HT1080 (cell line): ENCODE data around the gene PRR13. TPM values are rescaled to one million over a fixed set of nuclear protein-coding genes. Genes with fewer than 3 reads are reported as not detected.
"Not testable (repeated sequence)": the region's sequence is repeated elsewhere in the genome, so short reads cannot be mapped to it uniquely, and the experiment has no call there.

ENCODE experiments used
- DNase-seq: peaks from one replicate; pipeline ENCODE4 v3.0.0-alpha.2; 2015; ENCODE audit warnings: low read depth
- polyA plus RNA-seq, 2 experiments: library from polyadenylated mRNA; depleted of rRNA; stranded (reverse); fragments of >200 nt; gene quantifications; 2 replicates each; pipeline ENCODE4 v1.2.3, GENCODE V29; 2015
- total RNA-seq: library from RNA; depleted of rRNA; stranded (reverse); fragments of >200 nt; shearing (Covaris generic); gene quantifications from 2 replicates; pipeline ENCODE4 v1.2.3, GENCODE V29; 2014; rRNA removed

The PRR13 gene
- 70.7 and 100 TPM in 2 replicates for total RNA-seq
- polyA plus RNA-seq (2015; cell fraction: cytosol; rRNA removed) = 89.7 and 99.4 TPM in 2 replicates
- 46.5 and 55.1 TPM in 2 replicates for polyA plus RNA-seq (2015; cell fraction: nucleus; rRNA removed)

- DNase-seq = peak; percentile 98
Measured at GRCh38 chr12:53441040-53441833, at the start of gene PRR13. Gene PRR13, plus strand, starts transcription at chr12:53441734. Its CDS starts 981 bp downstream, at chr12:53442715.

- DNase-seq = no peak
Measured at GRCh38 chr12:53399896-53400295, 41.6 kb upstream of the PRR13 start.

GRCh38 chr12:53402351-53402750, 39.2 kb upstream of the PRR13 start:
- not testable (repeated sequence) for DNase-seq

- no peak for DNase-seq
Measured at GRCh38 chr12:53402871-53403270, 38.7 kb upstream of the PRR13 start.

GRCh38 chr12:53410951-53411350, 30.6 kb upstream of the PRR13 start:
- DNase-seq = no peak

GRCh38 chr12:53413485-53414204, 27.9 kb upstream of the PRR13 start:
- no peak for DNase-seq

- DNase-seq = no peak
Measured at GRCh38 chr12:53414756-53415417, 26.6 kb upstream of the PRR13 start.

GRCh38 chr12:53415752-53416389, 25.7 kb upstream of the PRR13 start:
- DNase-seq = not testable (repeated sequence)

GRCh38 chr12:53417291-53417816, 24.2 kb upstream of the PRR13 start:
- DNase-seq = not testable (repeated sequence)

- no peak for DNase-seq
Measured at GRCh38 chr12:53418221-53418620, 23.3 kb upstream of the PRR13 start.

GRCh38 chr12:53419756-53420155, 21.8 kb upstream of the PRR13 start:
- DNase-seq = no peak

- not testable (repeated sequence) for DNase-seq
Measured at GRCh38 chr12:53422247-53422646, 19.3 kb upstream of the PRR13 start.

GRCh38 chr12:53423597-53423996, 17.9 kb upstream of the PRR13 start, which contains the start of gene AMHR2:
Gene AMHR2, plus strand, starts transcription at chr12:53423855. Its CDS starts 80 bp downstream, at chr12:53423935.
- no peak for DNase-seq

- DNase-seq = no peak
Measured at GRCh38 chr12:53424626-53425514, 16.7 kb upstream of the PRR13 start.

- no peak for DNase-seq
Measured at GRCh38 chr12:53425515-53426150, 15.9 kb upstream of the PRR13 start.

GRCh38 chr12:53427905-53428594, 13.5 kb upstream of the PRR13 start:
- DNase-seq = peak; percentile 98

- no peak for DNase-seq
Measured at GRCh38 chr12:53428741-53429140, 12.8 kb upstream of the PRR13 start.

GRCh38 chr12:53430116-53430515, 11.4 kb upstream of the PRR13 start:
- DNase-seq = no peak

- DNase-seq = no peak
Measured at GRCh38 chr12:53431187-53431586, 10.3 kb upstream of the PRR13 start.
